CD4-positive, alpha-beta T cell treated with Interleukin-10 for 1 hour (primary cell): ENCODE results near the gene TMEM14B.
"Not testable (repeated sequence)": the region's sequence is repeated elsewhere in the genome, so short reads cannot be mapped to it uniquely, and the experiment has no call there.

Experiments
- DNase-seq: peaks from one replicate; pipeline ENCODE4 v3.0.0-alpha.2; 2020

Gene TMEM14B

DNA sequence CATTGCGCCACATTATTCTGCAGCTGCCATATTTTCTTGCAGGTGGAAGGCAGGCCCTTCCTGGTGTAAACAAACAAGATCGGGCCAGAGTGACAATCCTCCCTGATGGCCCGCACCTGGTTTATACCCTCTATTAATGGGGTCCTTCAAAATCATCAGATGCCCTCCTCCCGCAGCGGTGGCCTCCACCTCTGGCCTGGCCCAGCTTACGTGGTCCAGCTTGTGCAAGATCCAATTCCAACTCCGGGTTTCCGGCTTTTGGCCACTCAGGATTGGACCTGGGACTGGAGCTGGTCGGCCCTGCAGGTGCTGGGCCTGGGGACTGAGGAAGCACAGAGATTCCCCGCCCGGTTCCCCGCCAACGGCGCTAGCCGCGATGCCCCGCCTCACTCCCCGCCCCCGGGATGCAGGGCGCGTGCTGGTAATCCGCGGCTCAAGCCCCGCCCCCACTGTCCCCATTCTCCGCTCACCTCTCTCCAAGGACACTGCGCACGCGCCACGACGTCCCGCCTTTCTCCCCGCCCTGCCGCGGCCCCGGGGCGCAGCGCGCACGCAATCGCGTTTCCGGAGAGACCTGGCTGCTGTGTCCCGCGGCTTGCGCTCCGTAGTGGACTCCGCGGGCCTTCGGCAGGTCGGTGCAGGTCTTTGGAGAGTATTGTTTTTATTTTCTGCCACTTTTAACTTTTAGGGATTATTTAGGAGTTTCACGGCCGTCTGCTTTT lies at the start of gene TMEM14B:
Gene TMEM14B, plus strand, starts transcription at position 555 of the 722 bp plus-strand sequence. CDS start 1,441 bp downstream, outside the sequence.
- peak; percentile 98 for DNase-seq

DNA sequence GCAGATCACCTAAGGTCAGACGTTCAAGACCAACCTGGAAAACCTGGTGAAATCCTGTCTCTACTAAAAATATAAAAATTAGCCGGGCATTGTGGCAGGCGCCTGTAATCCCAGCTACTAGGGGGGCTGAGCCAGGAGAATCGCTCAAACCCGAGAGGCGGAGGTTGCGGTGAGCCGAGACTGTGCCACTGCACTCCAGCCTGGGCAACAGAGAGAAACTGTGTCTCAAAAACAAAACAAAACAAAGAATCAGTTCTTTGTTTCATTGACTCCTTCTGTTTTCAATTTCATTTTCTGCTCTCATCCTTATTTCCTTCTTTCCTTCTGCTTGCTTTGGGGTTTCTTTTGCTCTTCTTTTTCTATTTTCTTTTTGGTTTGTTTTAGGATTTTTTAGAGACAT lies 33.6 kb upstream of the TMEM14B start:
- no peak for DNase-seq

DNA sequence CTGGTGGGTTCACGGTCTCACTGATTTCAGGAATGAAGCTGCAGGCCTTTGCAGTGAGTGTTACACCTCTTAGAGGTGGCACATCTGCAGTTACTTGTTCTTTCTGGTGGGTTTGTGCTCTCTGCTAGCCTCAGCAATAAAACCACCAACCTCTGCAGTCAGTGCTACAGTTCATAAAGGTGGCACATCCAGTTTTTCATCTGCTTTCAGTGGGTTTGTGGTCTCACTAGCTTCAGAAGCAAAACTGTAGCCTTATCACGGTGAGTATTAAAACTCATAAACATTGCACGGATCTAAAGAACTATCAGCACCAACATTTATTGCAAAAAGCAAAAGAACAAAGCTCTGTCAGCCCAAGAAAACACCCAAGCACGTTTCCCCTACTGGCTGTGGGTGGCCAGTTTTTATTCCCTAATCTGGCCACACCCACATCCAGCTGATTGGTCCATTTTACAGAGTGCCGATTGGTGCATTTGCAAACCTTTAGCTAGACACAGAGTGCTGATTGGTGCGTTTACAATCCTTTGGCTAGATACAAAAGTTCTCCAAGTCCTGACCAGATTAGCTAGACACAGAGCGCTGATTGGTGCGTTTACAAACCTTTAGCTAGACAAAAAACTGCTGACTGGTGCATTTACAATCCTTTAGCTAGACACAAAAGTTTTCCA lies 28.2 kb upstream of the TMEM14B start:
- peak; percentile 68 for DNase-seq

DNA sequence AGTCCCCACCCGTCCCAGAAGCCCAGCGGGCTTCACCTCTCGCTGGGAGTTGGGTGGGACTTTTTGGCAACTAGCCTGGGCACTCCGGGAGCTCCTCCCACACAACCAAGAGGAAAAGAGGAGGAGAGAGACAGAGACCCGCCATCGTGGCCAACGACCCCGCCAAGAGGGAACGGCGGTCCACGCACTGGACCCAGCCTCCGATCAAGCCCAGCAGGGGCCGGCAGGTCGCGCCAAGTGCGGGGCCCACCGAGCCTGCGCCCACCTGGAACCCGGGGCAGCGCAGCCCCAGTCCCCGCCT lies 27.7 kb upstream of the TMEM14B start:
- DNase-seq, result no peak

DNA sequence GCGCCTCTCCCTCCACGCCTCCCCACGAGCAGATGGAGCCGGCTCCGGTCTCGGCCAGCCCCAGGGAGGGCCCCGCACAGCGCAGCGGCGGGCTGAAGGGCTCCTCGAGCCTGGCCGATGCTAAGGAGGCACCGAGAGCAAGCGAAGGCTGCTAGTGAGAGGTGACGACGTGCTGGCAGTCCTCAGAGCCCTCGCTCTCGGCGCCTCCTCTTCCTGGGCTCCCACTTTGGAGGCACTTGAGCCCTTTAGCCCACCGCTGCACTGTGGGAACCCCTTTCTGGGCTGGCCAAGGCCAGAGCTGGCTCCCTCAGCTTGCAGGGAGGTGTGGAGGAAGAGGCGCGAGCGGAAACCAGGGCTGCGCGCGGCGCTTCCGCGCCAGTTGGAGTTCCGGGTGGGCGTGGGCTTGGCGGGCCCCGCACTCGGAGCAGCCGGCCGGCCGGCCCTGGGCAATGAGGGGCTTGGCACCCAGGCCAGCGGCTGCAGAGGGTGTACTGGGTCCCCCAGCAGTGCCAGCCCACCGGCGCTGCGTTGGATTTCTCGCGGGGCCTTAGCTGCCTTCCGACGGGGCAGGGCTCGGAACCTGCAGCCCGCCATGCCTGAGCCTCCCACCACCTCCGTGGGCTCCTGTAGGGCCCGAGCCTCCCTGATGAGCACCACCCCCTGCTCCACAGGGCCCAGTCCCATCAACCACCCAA lies 27.2 kb upstream of the TMEM14B start:
- DNase-seq, result peak; percentile 61

DNA sequence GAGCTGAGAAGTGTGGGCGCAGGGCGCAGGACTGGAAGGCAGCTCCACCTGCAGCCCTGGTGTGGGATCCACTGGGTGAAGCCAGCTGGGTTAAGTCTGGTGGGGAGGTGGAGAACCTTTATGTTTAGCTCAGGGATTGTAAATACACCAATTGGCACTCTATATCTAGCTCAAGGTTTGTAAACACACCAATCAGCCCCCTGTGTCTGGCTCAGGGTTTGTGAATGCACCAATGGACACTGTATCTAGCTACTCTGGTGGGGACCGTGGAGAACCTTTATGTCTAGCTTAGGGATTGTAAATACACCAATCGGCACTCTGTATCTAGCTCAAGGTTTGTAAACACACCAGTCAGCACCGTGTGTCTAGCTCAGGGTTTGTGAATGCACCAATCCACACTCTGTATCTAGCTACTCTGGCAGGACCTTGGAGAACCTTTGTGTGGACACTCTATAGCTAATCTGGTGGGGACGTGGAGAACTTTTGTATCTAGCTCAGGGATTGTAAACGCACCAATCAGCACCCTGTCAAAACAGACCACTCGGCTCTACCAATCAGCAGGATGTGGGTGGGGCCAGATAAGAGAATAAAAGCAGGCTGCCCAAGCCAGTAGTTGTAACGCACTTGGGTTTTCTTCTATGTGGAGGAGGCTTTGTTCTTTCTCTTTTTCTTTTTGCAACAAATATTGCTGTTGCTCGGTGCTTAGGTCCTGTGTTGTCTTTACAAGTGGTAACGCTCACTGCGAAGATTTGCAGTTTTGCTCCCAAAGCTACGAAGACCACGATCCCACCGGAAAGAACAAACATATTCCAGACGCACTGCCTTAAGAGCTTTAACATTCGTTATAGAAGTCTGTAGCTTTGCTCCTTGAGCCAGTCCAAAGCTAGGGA lies 26.4 kb upstream of the TMEM14B start:
- not testable (repeated sequence) for DNase-seq

DNA sequence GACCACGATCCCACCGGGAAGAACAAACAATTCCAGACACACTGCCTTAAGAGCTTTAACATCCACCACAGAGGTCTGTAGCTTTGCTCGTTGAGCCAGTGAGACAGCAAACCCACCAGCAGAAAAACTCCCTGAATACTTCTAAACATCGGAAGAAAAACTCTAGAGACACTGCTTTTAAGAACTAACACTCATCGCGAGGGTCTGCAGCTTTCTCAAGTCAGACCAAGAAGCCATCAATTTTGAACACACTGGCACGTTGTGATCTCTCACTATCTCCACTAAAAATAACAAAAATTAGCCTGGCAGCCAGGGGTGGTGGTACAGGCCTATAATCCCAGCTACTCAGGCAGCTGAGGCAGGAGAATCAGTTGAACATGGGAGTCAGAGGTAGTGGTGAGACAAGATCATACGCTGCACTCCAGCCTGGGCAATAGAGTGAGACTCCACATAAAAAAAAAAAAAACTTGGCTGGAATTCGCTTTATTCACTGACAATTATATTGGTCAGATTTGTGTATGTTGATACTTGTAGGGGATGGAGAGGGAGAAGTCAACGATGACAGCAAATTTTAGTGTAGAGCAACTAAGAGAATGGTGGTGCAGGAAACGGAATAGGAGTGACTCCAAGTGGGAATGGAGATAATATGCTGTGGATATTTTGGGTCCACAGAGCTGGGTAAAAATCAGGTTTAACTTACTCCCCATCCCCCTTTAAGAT lies 25.6 kb upstream of the TMEM14B start:
- DNase-seq, result no peak

DNA sequence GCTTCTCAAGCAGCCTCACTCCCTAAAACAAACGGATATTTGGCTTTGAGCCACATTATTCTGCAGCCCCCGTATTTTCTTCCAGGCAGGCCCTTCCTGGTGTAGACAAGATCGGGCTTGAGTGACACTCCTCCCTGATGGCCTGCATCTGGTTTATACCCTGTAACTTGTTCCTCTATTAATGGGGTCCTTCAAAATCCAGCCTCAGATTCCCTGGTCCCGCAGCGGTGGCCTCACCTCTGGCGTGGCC lies 25.1 kb upstream of the TMEM14B start:
- no peak for DNase-seq

DNA sequence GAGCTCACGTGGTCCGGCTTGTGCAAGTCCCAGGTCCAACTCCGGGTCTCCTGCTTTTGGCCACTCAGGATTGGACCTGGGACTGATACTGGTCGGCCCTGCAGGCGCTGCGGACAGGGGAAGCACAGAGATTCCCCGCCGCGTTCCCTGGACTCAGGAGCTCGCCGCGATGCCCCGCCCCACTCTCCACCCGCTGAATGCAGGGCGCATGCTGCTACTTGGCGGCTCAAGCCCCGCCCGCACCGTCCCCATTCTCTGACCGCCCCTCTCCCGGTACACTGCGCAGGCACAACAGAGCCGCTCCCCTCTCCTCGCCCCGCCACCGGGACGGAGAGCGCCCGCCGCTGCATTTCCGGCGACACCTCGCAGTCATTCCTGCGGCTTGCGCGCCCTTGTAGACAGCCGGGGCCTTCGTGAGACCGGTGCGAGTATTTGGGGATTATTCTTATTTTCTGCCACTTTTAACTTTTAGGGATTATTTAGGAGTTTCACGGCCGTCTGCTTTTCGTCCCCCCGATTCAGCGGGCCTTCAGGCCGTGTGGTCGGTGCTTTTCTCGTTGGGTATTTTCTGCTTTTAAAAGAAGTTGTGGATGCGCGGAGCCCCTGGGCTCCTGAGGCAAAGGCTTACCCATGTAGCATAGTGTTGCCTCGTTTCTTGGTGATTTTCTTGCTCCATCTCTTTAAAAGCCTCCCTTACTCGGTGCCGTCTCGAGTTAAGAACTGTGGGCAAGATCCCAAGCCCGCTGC lies 24.6 kb upstream of the TMEM14B start, which contains the start of gene TMEM14C:
Gene TMEM14C, plus strand, starts transcription at position 251 of the 747 bp plus-strand sequence. CDS start 1,544 bp downstream, outside the sequence.
- DNase-seq, result peak; percentile 81

DNA sequence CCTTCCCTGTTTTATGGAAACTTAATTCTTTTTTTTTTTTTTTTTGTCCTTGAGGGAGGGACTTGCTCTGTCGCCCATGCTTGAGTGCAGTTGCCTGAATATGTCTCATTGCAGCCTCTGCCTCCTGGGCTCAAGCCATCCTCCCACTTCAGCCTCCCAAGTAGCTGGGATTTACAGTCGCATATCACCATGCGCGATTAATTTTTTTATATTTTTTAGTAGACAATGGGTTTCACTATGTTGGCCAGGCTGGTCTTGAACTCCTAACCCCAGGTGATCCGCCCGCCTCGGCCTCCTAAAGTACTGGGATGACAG lies 24.1 kb upstream of the TMEM14B start:
- DNase-seq, result no peak

DNA sequence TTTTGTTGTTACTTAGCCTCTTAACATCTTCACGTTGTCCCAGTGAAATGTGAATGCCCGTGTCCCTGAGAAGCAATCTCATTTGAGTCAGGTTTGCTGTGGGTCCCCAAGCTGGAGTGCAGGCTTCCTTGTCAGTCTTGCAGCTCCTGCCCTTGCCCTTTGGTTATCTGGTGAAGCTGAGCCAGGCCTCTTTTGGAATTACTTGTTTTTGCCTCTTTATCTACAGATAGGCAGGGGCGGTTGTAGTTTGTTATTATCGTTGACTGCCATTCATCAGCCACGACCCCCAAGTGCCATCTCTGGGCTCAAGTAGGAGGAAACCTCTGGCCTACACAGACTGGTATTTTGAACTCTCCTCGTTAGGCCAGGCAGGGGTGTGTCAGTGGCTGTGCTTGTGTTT lies 22.6 kb upstream of the TMEM14B start:
- DNase-seq, result no peak

DNA sequence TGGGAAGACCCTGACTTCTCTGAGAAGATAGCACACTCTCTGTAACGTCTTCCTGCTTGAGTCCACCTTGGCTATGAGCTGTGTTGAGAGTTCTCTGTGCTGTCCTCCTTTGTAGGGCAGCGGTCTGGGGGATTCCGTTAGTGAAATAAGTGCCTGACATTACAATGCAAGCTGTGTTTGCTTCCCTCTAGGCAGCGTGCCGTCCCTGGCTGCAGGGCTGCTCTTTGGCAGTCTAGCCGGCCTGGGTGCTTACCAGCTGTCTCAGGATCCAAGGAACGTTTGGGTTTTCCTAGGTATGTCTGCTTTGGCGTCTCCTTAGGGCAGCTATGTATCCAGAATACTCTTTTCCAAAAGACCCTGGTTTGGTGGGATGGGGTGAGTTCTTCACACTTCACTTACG lies 21.9 kb upstream of the TMEM14B start:
- DNase-seq, result no peak

DNA sequence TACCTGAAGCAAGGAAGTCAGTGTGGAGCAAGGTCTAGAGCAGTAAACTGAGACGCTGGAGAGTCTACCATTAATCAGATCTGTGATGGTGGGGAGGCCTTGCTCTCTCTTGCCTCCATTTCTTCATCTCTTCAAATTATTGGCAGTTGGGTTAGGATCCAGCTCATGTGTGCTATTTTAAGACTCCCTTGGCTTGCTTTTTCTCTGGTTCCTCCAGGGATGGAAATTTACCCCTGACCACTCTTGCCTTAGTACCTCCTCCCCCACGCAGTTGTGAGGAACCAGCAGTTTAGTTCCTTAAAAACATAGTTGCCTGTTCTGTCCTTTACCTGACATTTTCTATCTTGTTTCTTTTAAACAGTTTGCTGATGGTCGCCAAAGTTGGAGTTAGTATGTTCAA lies 17.4 kb upstream of the TMEM14B start:
- no peak for DNase-seq

DNA sequence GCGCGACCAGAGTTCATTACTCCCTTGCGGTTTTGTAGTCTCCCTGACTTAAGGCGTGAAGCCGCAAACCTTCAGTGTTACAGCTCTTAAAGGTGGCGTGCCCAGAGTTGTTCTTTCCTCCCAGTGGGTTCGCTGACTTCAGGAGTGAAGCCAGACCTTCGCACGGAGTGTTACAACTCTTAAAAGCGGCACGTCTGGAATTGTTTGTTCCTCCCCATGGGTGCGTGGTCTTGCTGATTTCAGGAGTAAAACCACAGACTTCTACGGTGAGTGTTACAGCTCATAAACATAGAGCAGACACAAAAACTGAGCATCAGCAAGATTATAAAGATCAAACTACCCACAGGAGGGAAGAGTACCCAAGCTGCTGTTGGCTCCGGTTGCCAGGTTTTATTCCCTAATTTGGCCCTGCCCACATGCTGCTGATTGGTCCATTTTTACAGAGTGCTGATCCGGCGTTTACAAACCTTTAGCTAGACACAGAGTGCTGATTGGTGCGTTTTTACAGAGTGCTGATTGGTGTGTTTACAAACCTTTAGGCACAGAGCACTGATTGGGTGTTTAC lies 14.4 kb upstream of the TMEM14B start:
- DNase-seq, result peak; percentile 47

DNA sequence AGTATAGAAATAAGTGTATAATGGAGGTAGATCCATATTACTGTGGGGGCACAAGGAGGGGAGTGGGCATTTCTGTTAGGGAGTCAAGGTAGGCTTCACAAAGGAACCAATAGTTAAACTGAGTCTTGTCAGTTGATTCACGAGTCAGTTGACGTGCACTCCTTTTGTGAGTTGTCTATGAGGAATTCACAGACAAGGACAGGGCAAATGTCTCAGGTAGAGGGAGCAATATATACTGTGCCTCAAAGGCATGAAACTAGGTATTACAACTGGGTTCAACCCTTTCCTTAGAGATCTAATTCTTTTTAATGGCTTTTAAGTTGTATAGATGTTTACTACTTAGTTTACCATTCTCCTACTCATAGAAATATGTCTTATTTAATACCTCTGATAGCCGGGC lies 13.7 kb upstream of the TMEM14B start:
- no peak for DNase-seq

DNA sequence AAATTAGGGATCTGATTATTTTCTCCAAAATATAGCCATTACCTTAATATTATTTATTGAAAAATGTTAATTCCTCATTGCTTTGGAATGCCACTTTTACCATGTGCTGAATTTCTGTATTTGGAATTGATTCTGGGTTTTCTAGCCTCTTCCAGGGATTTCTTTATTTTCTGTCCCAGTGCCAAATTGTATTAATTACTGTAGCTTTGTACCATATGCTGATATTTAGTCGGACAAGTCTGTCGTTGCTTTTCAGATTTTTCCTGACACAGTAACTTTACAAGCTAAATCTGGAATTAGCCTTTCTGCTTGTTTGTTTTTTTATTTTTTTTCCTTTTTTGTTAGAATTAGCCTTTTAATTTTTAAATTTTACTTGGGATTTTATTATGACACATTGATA lies 10.9 kb upstream of the TMEM14B start:
- DNase-seq, result no peak

DNA sequence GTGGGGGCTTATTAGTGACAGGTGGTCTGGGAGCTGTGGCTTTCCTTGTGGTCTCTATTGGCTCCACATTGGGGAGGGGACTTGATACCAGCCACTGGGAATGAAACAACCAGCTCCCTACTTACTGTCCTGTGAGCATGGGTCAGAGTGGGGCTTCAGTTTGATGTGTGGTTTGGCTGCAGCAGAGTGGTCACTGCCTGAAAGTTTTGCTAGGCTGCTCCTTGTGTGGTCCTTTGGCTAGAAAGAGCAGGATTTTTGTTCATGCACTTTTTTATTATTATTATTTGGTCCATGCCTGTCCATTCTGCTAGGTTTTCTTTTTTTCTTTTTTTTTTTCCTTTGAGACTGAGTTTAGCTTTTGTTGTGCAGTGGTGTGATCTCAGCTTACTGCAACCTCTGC lies 7.5 kb upstream of the TMEM14B start:
- no peak for DNase-seq

DNA sequence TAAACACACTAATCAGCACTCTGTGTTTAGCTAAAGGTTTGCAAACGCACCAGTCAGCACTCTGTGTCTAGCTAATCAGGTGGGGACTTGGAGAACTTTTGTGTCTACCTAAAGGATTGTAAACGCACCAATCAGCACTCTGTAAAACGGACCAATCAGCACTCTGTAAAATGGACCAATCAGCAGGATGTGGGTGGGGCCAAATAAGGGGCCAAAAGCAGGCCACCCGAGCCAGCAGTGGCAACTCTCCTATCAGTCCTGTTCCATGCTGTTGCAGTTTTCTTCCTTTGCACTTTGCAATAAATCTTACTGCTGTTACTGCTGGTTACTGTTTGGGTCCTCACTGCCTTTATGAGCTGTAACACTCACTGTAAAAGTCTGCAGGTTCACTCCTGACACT lies 6.0 kb upstream of the TMEM14B start:
- DNase-seq, result not testable (repeated sequence)

DNA sequence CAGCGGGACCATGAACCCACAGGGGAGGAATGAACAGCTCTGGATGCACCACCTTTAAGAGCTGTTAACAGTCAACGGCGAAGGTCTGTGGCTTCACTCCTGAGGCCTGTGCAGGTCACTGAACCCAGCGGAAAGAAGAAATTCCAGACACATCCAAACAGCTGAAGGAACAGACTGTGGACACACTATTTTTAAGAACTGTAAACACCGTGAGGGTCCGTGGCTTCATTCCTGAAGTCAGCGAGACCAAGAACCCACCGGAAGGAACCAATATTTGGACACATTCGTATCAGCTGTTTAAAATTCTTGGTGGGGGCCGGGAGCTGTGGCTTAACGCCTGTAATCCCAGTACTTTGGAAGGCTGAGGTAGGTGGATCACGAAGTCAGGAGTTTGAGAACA lies 5.4 kb upstream of the TMEM14B start:
- DNase-seq, result no peak

DNA sequence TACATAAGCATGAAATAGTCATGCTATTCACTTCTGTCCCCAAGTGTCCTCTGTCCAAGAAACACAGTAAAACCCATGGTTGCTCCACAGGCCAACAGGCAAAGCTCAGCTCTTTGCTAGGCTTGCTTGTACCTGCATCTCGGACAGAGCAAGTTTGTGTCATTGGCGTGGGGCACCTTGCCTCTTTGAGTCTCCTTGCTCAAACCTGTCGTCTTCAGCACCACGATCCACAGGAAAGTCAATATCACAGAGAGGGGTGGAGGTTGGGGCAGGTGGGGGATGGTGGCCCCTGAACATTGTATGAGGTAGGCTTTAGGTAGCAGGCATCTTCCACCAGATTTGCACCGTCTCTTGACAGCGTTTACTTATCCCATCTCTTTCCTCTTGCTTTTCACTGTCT lies 4.1 kb upstream of the TMEM14B start:
- no peak for DNase-seq

DNA sequence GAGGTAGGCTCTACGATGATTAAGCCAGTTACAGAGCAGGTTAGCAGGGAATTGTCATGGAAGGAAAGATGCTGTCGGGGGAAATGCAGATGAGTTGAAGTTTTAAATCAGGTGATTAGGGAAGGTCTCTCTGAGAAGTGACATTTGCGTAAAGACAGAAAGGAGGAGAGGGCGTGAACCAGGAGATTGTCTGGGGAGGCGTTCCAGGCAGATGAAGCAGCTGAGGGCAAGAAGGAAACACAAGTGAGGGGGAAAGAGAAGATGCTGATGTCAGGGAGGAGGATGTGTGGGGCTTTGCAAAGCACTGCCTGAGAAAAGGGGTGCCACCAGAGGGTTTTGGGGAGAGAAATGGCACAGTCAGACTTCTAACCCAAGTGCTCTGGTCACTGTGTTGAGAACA lies 2.5 kb upstream of the TMEM14B start:
- no peak for DNase-seq

DNA sequence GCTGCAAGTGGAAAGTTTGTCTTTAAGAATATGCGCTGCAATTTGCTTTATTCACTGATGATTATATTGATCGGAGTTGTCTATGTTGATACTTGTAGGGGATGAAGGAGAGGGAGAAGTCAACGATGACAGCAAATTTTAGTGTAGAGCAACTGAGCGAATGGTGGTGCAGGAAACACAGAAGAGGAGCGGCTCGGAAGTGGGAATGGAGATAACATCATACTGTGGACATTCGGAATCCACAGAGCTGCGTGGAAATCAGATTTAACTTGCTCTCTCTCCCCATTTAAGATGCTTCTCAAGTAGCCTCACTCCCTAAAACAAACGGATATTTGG lies 722 bp upstream of the TMEM14B start:
- DNase-seq, result no peak
